Left cardiac atrium (tissue), 4 donors: ENCODE measurements around the gene C12orf42. TPM values are rescaled to one million over a fixed set of nuclear protein-coding genes. Genes with fewer than 3 reads are reported as not detected.

Source experiments
- ATAC-seq, 2 donors: fragments of 200-7000 bp; cut with Tn5 transposase; one replicate each; pipeline ENCODE4 v1.9.1; 2020; ENCODE audit warnings: mild to moderate bottlenecking in 2 of 2, moderate library complexity in 2 of 2
- DNase-seq: peaks from one replicate; pipeline ENCODE4 v3.0.0-alpha.2; 2020
- intact Hi-C, 2 donors: fragments of 100-400 bp; cut with DNase I; formaldehyde crosslinking; loops; one replicate each; pipeline versions ENCODE4 v1.14.1 to v1.15.1; 2022 to 2023
- total RNA-seq, 2 donors: library from RNA; stranded (reverse); fragmentation: NEBNext Ultra II Directional; extraction: Animal tissue kit (Norgen Biotek cat#: 25700); gene quantifications; one replicate each; pipeline ENCODE4 v1.2.1, GENCODE V29; 2021
- donor health status: DM: no; HTN: yes; CAD: no.
- donor health status: DM: no; HTN: yes; CAD: no; lungs with severe emphysema.
- donor health status: DM: yes; HTN: yes; CAD: no.
- donor health status: Dilated cardiomyopathy.

C12orf42 gene
- total RNA-seq, 2 donors from 2014 or later: not detected

GRCh38 chr12:103369929-103370328, 125.8 kb downstream of the C12orf42 start:
- intact Hi-C loops: no loop called here
- DNase-seq (no peak), ATAC-seq (no peak)

- no peak for DNase-seq
- no peak for ATAC-seq
- intact Hi-C loops: no loop called here
Measured at GRCh38 chr12:103368167-103368566, 127.6 kb downstream of the C12orf42 start.

- intact Hi-C loops: no loop called here
- no peak for DNase-seq
- ATAC-seq: no peak
Measured at GRCh38 chr12:103354403-103354802, 141.4 kb downstream of the C12orf42 start.

- intact Hi-C loops: no loop called here
- DNase-seq: no peak
- ATAC-seq: no peak
Measured at GRCh38 chr12:103353913-103354312, 141.9 kb downstream of the C12orf42 start.

- no peak for ATAC-seq
- intact Hi-C loops: no loop called here
Measured at GRCh38 chr12:103350116-103350515, 145.7 kb downstream of the C12orf42 start.

GRCh38 chr12:103348935-103349334, 146.8 kb downstream of the C12orf42 start:
- intact Hi-C loops: no loop called here

More at GRCh38 chr12:103350116-103350515, 145.7 kb downstream of the C12orf42 start:
- DNase-seq: no peak

GRCh38 chr12:103336940-103337339, 158.8 kb downstream of the C12orf42 start:
- DNase-seq: no peak
- ATAC-seq: no peak
- intact Hi-C loops: no loop called here

More at GRCh38 chr12:103348935-103349334, 146.8 kb downstream of the C12orf42 start:
- no peak for DNase-seq
- no peak for ATAC-seq

GRCh38 chr12:103334466-103334865, 161.3 kb downstream of the C12orf42 start:
- DNase-seq (no peak), ATAC-seq (no peak)
- intact Hi-C loops: no loop called here

GRCh38 chr12:103333676-103334075, 162.1 kb downstream of the C12orf42 start:
- no peak for DNase-seq
- intact Hi-C loops: no loop called here
- no peak for ATAC-seq

GRCh38 chr12:103331643-103332042, 164.1 kb downstream of the C12orf42 start:
- no peak for DNase-seq
- no peak for ATAC-seq
- intact Hi-C loops: no loop called here

GRCh38 chr12:103330672-103331071, 165.1 kb downstream of the C12orf42 start:
- intact Hi-C loops: no loop called here
- DNase-seq (no peak), ATAC-seq (no peak)

- ATAC-seq (no peak), DNase-seq (no peak)
- intact Hi-C loops: no loop called here
Measured at GRCh38 chr12:103327676-103328075, 168.1 kb downstream of the C12orf42 start.

GRCh38 chr12:103326190-103326589, 169.6 kb downstream of the C12orf42 start:
- ATAC-seq (no peak), DNase-seq (no peak)
- intact Hi-C loops: no loop called here

GRCh38 chr12:103318566-103318965, 177.2 kb downstream of the C12orf42 start:
- intact Hi-C loops: no loop called here
- DNase-seq (no peak), ATAC-seq (no peak)

- no peak for ATAC-seq
- no peak for DNase-seq
- intact Hi-C loops: no loop called here
Measured at GRCh38 chr12:103317220-103317619, 178.5 kb downstream of the C12orf42 start.

GRCh38 chr12:103314786-103315185, 181.0 kb downstream of the C12orf42 start:
- no peak for DNase-seq
- intact Hi-C loops: no loop called here
- no peak for ATAC-seq

GRCh38 chr12:103313894-103314293, 181.9 kb downstream of the C12orf42 start:
- intact Hi-C loops: no loop called here
- ATAC-seq: no peak
- DNase-seq: no peak

GRCh38 chr12:103312742-103313354, 182.9 kb downstream of the C12orf42 start:
- intact Hi-C loops: no loop called here
- DNase-seq (no peak), ATAC-seq (no peak)

GRCh38 chr12:103310546-103311270, 185.1 kb downstream of the C12orf42 start:
- DNase-seq (no peak), ATAC-seq (no peak)
- intact Hi-C loops: no loop called here

GRCh38 chr12:103308396-103308795, 187.4 kb downstream of the C12orf42 start:
- DNase-seq (no peak), ATAC-seq (no peak)
- intact Hi-C loops: no loop called here

- intact Hi-C loops: no loop called here
- no peak for ATAC-seq
- DNase-seq: no peak
Measured at GRCh38 chr12:103303484-103303883, 192.3 kb downstream of the C12orf42 start.
